ENCODE measurements around the gene CCHCR1. TPM values are rescaled to one million over a fixed set of nuclear protein-coding genes. Genes with fewer than 3 reads are reported as not detected.

CCHCR1 gene, protein sequence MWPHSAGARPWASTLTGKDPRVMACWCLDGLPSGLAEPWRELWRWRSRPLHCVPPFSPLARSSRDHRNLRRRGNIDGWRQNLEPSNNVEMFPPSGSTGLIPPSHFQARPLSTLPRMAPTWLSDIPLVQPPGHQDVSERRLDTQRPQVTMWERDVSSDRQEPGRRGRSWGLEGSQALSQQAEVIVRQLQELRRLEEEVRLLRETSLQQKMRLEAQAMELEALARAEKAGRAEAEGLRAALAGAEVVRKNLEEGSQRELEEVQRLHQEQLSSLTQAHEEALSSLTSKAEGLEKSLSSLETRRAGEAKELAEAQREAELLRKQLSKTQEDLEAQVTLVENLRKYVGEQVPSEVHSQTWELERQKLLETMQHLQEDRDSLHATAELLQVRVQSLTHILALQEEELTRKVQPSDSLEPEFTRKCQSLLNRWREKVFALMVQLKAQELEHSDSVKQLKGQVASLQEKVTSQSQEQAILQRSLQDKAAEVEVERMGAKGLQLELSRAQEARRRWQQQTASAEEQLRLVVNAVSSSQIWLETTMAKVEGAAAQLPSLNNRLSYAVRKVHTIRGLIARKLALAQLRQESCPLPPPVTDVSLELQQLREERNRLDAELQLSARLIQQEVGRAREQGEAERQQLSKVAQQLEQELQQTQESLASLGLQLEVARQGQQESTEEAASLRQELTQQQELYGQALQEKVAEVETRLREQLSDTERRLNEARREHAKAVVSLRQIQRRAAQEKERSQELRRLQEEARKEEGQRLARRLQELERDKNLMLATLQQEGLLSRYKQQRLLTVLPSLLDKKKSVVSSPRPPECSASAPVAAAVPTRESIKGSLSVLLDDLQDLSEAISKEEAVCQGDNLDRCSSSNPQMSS
- 9.6 and 13.4 TPM in 2 replicates for total RNA-seq

DNA sequence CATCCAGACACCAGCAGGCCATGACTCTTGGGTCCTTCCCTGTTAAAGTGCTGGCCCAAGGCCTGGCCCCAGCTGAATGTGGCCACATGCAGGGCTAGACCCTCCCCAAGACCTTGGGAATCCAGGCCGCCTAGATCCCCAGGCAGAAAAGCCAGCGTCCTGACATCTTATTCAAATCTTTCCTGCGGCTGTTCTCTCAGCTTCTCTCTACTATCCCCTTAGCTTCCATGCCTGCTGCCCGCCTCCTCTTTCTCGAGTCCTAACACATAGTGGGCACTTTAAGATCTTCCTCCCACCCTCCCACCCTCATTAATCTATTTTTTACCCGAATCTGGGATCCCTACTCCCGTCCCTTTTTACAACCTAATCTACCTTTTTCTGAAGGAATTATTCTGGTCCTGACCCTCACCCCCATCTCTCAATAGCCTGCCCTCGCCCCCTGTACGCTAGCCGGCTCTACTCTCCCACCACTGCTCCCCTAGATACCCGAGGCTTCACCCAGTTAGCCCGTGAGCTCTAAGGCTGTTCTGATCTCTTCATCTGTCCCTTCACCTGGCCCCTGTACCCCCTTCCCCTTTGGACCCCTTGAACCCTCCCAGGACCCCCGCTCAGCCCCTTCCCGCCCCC lies at the start of gene CCHCR1:
Gene CCHCR1 (minus strand): TSS at position 290 of the 627 bp plus-strand sequence. CDS start 202 bp downstream, at position 88.

DNA sequence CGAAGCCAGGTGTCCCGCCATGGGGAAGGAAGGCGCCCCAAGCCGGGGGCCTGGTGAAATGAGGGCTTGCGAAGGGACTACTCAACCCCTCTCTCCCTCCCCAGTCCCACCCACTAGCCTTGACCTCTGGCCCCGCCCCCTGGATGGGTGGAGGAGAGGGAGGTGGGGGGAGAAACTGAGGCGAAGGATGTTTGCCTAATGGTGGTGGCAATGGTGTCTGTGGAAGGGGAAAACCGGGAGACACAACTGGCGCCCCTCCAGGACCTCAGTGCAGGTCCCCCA lies 12.9 kb upstream of the CCHCR1 start, which contains the start of gene POU5F1:
Gene POU5F1 (minus strand): TSS at position 83 of the 282 bp plus-strand sequence. CDS start 62 bp downstream, at position 21.

GRCh38 chr6:31158140-31158862 lies 699 bp upstream of the CCHCR1 start, which contains the start of gene TCF19:
Gene TCF19, plus strand, starts transcription at chr6:31158589. Its CDS starts 881 bp downstream, at chr6:31159470.

GRCh38 chr6:31138982-31139381 lies 18.6 kb downstream of the CCHCR1 start, which contains the start of gene PSORS1C2:
Gene PSORS1C2, minus strand, starts transcription at chr6:31139066. Its CDS starts 40 bp downstream, at chr6:31139026.

DNA sequence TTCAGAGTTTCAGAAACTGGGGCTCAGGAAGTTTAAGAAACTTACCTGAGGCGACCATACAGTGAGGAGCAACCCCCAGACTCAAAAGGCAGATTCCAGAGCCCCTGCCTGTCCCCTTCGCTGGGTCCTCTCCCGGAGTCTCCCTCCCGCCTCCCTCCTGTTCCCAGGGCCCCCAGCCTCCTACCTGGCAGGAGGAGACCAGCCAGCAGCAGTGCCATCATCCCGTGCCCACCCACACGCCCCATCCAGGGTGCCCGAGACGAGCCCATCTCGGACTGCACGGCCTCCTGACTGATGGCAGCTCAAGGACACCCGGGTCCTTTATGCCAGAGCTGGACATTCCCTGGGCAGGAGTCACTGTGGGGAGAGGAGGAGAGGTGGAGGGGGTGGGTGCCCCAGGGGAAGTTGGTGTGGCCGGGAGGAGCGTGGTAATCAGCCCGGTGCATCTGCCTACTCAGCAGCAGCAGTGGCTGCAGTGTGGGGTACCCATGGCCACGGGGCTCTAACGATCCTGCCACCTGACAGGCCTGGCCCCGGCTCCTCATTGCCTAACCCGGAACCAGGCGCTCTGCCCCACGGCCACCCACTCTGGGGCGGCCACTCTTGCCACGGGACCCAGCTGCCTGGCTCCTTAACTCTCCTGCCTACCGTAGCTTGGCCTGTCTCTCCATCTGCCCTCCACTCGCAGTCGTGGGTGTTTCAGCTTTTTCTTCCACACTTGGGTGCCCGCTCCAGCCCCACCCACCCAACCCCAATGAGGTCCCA lies 37.3 kb downstream of the CCHCR1 start, which contains the start of gene CDSN:
Gene CDSN (minus strand): TSS at position 296 of the 765 bp plus-strand sequence. CDS start 27 bp downstream, at position 269.

GRCh38 chr6:31114541-31114878 lies 43.1 kb downstream of the CCHCR1 start, which contains the start of gene PSORS1C1:
Gene PSORS1C1, plus strand, starts transcription at chr6:31114800. Its CDS starts 14,833 bp downstream, at chr6:31129633.

GRCh38 chr6:31112478-31112877 lies 45.1 kb downstream of the CCHCR1 start, which contains the start of gene C6orf15:
Gene C6orf15, minus strand, starts transcription at chr6:31112575. Its CDS starts 20 bp downstream, at chr6:31112555.

Small RNA genes within 50 kb of the gene (small RNA-seq; reads per million reads assigned to genes)
- gene POLR2LP1, result not detected

Other genes with a start within 250 kb of the CCHCR1 start
- gene GTF2H4, start 249.6 kb downstream of the CCHCR1 start, total RNA-seq, result 18.1 and 19.3 TPM in 2 replicates
- 14.4 and 24.2 TPM in 2 replicates for gene VARS2, start 243.6 kb downstream of the CCHCR1 start, total RNA-seq
- gene SFTA2, start 225.6 kb downstream of the CCHCR1 start, total RNA-seq, result not detected in 2 replicates
- gene MUCL3, start 216.8 kb downstream of the CCHCR1 start, total RNA-seq, result not detected in 2 replicates
- not detected in 2 replicates for gene MUC21, start 174.1 kb downstream of the CCHCR1 start, total RNA-seq
- gene MUC22, start 147.3 kb downstream of the CCHCR1 start, total RNA-seq, result not detected in 2 replicates
- 0.33 TPM in 1 of 2 replicates, not detected in the other for gene C6orf15, start 45.2 kb downstream of the CCHCR1 start, total RNA-seq
- 4.0 and 8.5 TPM in 2 replicates for gene PSORS1C1, start 43.0 kb downstream of the CCHCR1 start, total RNA-seq
- gene CDSN, start 37.4 kb downstream of the CCHCR1 start, total RNA-seq, result under 0.01 TPM in 1 of 2 replicates, not detected in the other
- gene PSORS1C2, start 18.7 kb downstream of the CCHCR1 start, total RNA-seq, result not detected in 2 replicates
- gene TCF19, start 787 bp upstream of the CCHCR1 start, total RNA-seq, result 10.8 and 19.0 TPM in 2 replicates
- gene POU5F1, start 12.9 kb upstream of the CCHCR1 start, total RNA-seq, result not detected in 2 replicates
- 49.3 and 67.3 TPM in 2 replicates for gene HLA-C, start 114.3 kb upstream of the CCHCR1 start, total RNA-seq
- 74.5 and 143 TPM in 2 replicates for gene HLA-B, start 199.4 kb upstream of the CCHCR1 start, total RNA-seq
- gene MICA, start 245.8 kb upstream of the CCHCR1 start, total RNA-seq, result 29.7 and 47.9 TPM in 2 replicates

Measured in vein endothelial cell (primary cell).